Mesendoderm (in vitro differentiated cells): ENCODE results near the gene HKDC1.
A peak's percentile ranks its signal among the peaks of the same experiment; 100 is the strongest.

Source experiments
- DNase-seq: peaks from one replicate; pipeline ENCODE4 v3.0.0; 2013
- H2AK5ac ChIP-seq: 2 replicates; pipeline ENCODE4 v1.6.1; 2013; ENCODE audit warnings: low read length, inconsistent platforms
- H2BK120ac ChIP-seq: 2 replicates; pipeline ENCODE4 v1.6.1; 2013; ENCODE audit warnings: low read depth, mild to moderate bottlenecking, low read length, moderate library complexity, mixed read lengths
- H2BK15ac ChIP-seq: replicated peaks from 2 replicates; pipeline ENCODE4 v1.6.1; 2013; ENCODE audit warnings: low read depth, mild to moderate bottlenecking, moderate library complexity
- H2BK5ac ChIP-seq: 2 replicates; pipeline ENCODE4 v1.6.1; 2013; ENCODE audit warnings: low read length, inconsistent platforms
- H3K18ac ChIP-seq: 2 replicates; pipeline ENCODE4 v1.6.1; 2013; ENCODE audit warnings: mild to moderate bottlenecking, low read length, mixed read lengths
- H3K23ac ChIP-seq: one replicate; pipeline ENCODE4 v1.6.1; 2013; ENCODE audit warnings: low read length
- H3K27ac ChIP-seq: 2 replicates; pipeline ENCODE4 v1.5.1; 2013; ENCODE audit warnings: low read depth, mild to moderate bottlenecking, inconsistent platforms, low read length, moderate library complexity
- H3K27me3 ChIP-seq: 2 replicates; pipeline ENCODE4 v1.6.1; 2013; ENCODE audit warnings: low read length, control low read depth, mild to moderate bottlenecking, inconsistent platforms; ENCODE audit not compliant: insufficient read depth, poor library complexity
- H3K36me3 ChIP-seq: 2 replicates; pipeline ENCODE4 v1.6.1; 2013; ENCODE audit warnings: low read length, inconsistent platforms; ENCODE audit not compliant: control insufficient read depth, insufficient read depth
- H3K4ac ChIP-seq: one replicate; pipeline ENCODE4 v1.6.1; 2013; ENCODE audit warnings: low read depth, mild to moderate bottlenecking, low read length, moderate library complexity
- H3K4me1 ChIP-seq: 2 replicates; pipeline ENCODE4 v1.6.1; 2013; ENCODE audit warnings: low read depth, low read length, inconsistent platforms; ENCODE audit not compliant: control insufficient read depth
- H3K4me2 ChIP-seq: 2 replicates; pipeline ENCODE4 v1.6.1; 2013; ENCODE audit warnings: low read length
- H3K4me3 ChIP-seq: 2 replicates; pipeline ENCODE4 v1.5.1; 2013; ENCODE audit warnings: mild to moderate bottlenecking, low read length
- H3K56ac ChIP-seq: one replicate; pipeline ENCODE4 v1.6.1; 2013; ENCODE audit warnings: low read length
- H3K79me1 ChIP-seq: 2 replicates; pipeline ENCODE4 v1.6.1; 2013; ENCODE audit warnings: low read length, inconsistent platforms
- H3K79me2 ChIP-seq: 2 replicates; pipeline ENCODE4 v1.6.1; 2013; ENCODE audit warnings: mild to moderate bottlenecking, low read length; ENCODE audit not compliant: control insufficient read depth, insufficient read depth
- H3K9ac ChIP-seq: 2 replicates; pipeline ENCODE4 v1.6.1; 2013; ENCODE audit warnings: low read length, inconsistent platforms
- H4K5ac ChIP-seq: one replicate; pipeline ENCODE4 v1.6.1; 2013; ENCODE audit warnings: low read length
- H4K8ac ChIP-seq: one replicate; pipeline ENCODE4 v1.6.1; 2013; ENCODE audit warnings: low read depth, mild to moderate bottlenecking, control low read depth, low read length, moderate library complexity
- WGBS: extraction: QIAGEN DNeasy Blood & Tissue Kit; methylation state at CpG from one replicate; pipeline ENCODE4 v1.1.7; 2013; ENCODE audit warnings: low lambda C conversion rate, missing lambda C conversion rate; ENCODE audit not compliant: insufficient coverage; ENCODE audit errors: extremely low coverage; 5-methylcytosine and 5-hydroxymethylcytosine counted together

HKDC1 gene

DNA sequence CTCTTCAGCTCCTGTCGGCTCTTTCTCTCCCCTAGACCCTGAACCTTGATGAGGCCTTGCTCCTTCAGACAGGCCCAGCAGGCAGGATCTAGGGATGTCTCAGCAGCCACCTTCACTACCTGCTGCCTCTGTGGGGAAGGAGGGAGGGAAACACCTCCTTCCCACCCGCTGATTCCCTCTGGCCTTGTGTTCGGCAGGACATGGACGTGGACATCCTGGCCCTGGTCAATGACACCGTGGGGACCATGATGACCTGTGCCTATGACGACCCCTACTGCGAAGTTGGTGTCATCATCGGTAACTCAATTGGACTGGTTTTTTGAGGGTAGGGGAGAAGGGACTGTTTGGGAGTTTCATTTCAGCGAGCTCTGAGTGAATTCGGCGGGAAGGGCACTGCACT lies 20.3 kb downstream of the HKDC1 start:
- H3K4me1 ChIP-seq: no peaks in the 10 kb centered on the region
- H2BK15ac ChIP-seq: no peak overlapping the region
- H3K4ac ChIP-seq: no peak overlapping the region
- H2AK5ac ChIP-seq: peak overlapping the region; percentile 54
- H3K56ac ChIP-seq: peak overlapping the region; percentile 58
- no peak overlapping the region for H4K5ac ChIP-seq
- peak overlapping the region; percentile 60 for H3K23ac ChIP-seq
- no peak overlapping the region for H3K18ac ChIP-seq
- H3K4me2 ChIP-seq: no peak overlapping the region
- H3K4me3 ChIP-seq: no peak overlapping the region
- no peak overlapping the region for H3K9ac ChIP-seq
- H3K79me2 ChIP-seq: no peaks in the 10 kb centered on the region
- no peak overlapping the region for H2BK5ac ChIP-seq
- WGBS: no CpG with 5 or more reads among the region's 11 CpGs
- H3K27me3 ChIP-seq: no peaks in the 10 kb centered on the region
- no peak for DNase-seq
- H3K36me3 ChIP-seq: no peaks in the 10 kb centered on the region
- no peak overlapping the region for H2BK120ac ChIP-seq
- H3K79me1 ChIP-seq: no peaks in the 10 kb centered on the region
- no peak overlapping the region for H3K27ac ChIP-seq
- H4K8ac ChIP-seq: no peak overlapping the region

GRCh38 chr10:69241575-69241974 lies 21.4 kb downstream of the HKDC1 start:
- Histone ChIP-seq H3K36me3 (no peaks in the 10 kb centered on the region), H3K18ac (no peak overlapping the region), H3K4ac (no peak overlapping the region), H3K4me1 (no peaks in the 10 kb centered on the region), H2BK5ac (no peak overlapping the region), H4K5ac (no peak overlapping the region), H3K79me2 (no peaks in the 10 kb centered on the region), H3K27me3 (no peaks in the 10 kb centered on the region), H2AK5ac (no peak overlapping the region), H3K79me1 (no peaks in the 10 kb centered on the region), H3K23ac (no peak overlapping the region), H4K8ac (no peak overlapping the region), H3K27ac (no peak overlapping the region), H2BK15ac (no peak overlapping the region), H3K4me3 (no peak overlapping the region), H2BK120ac (no peak overlapping the region), H3K4me2 (no peak overlapping the region), H3K9ac (no peak overlapping the region), H3K56ac (no peak overlapping the region)
- DNase-seq: no peak
- no CpG with 5 or more reads among the region's 7 CpGs for WGBS

- DNase-seq: no peak
Observed at GRCh38 chr10:69242040-69242851, 22.1 kb downstream of the HKDC1 start.

GRCh38 chr10:69242852-69243212 lies 22.7 kb downstream of the HKDC1 start:
- H3K79me2 ChIP-seq: no peaks in the 10 kb centered on the region
- no peak overlapping the region for H3K56ac ChIP-seq
- H3K23ac ChIP-seq: no peak overlapping the region
- H2AK5ac ChIP-seq: no peak overlapping the region
- DNase-seq: no peak
- H3K4me2 ChIP-seq: no peak overlapping the region
- H3K27ac ChIP-seq: no peak overlapping the region
- no peak overlapping the region for H4K8ac ChIP-seq
- no CpG with 5 or more reads among the region's 5 CpGs for WGBS
- no peaks in the 10 kb centered on the region for H3K36me3 ChIP-seq
- H3K4me3 ChIP-seq: no peak overlapping the region
- no peak overlapping the region for H3K9ac ChIP-seq
- no peak overlapping the region for H3K18ac ChIP-seq
- no peak overlapping the region for H2BK15ac ChIP-seq
- H3K4me1 ChIP-seq: no peaks in the 10 kb centered on the region
- H2BK5ac ChIP-seq: no peak overlapping the region
- no peak overlapping the region for H4K5ac ChIP-seq
- H2BK120ac ChIP-seq: no peak overlapping the region
- H3K4ac ChIP-seq: no peak overlapping the region
- H3K79me1 ChIP-seq: no peaks in the 10 kb centered on the region
- no peaks in the 10 kb centered on the region for H3K27me3 ChIP-seq

More at GRCh38 chr10:69242040-69242851, 22.1 kb downstream of the HKDC1 start:
- H3K56ac ChIP-seq: no peak overlapping the region
- no peak overlapping the region for H2BK5ac ChIP-seq
- no peak overlapping the region for H3K18ac ChIP-seq
- H3K4me3 ChIP-seq: no peak overlapping the region
- no peak overlapping the region for H3K27ac ChIP-seq
- no peaks in the 10 kb centered on the region for H3K4me1 ChIP-seq
- H3K36me3 ChIP-seq: no peaks in the 10 kb centered on the region
- no CpG with 5 or more reads among the region's 11 CpGs for WGBS
- no peak overlapping the region for H3K9ac ChIP-seq
- H3K79me2 ChIP-seq: no peaks in the 10 kb centered on the region
- H2BK120ac ChIP-seq: no peak overlapping the region
- no peak overlapping the region for H4K8ac ChIP-seq
- H3K4me2 ChIP-seq: no peak overlapping the region
- no peaks in the 10 kb centered on the region for H3K27me3 ChIP-seq
- no peak overlapping the region for H2AK5ac ChIP-seq
- H3K4ac ChIP-seq: no peak overlapping the region
- H3K23ac ChIP-seq: no peak overlapping the region
- no peak overlapping the region for H4K5ac ChIP-seq
- H3K79me1 ChIP-seq: no peaks in the 10 kb centered on the region
- H2BK15ac ChIP-seq: no peak overlapping the region

GRCh38 chr10:69243817-69244216 lies 23.7 kb downstream of the HKDC1 start:
- Histone ChIP-seq H3K4me3 (no peak overlapping the region), H2BK5ac (no peak overlapping the region), H2AK5ac (no peak overlapping the region), H3K4ac (no peak overlapping the region), H3K4me2 (no peak overlapping the region), H4K8ac (no peak overlapping the region), H4K5ac (no peak overlapping the region), H3K79me1 (no peaks in the 10 kb centered on the region), H3K36me3 (no peaks in the 10 kb centered on the region), H3K23ac (no peak overlapping the region), H3K79me2 (no peaks in the 10 kb centered on the region), H3K18ac (no peak overlapping the region), H3K27me3 (no peaks in the 10 kb centered on the region), H3K27ac (no peak overlapping the region), H2BK120ac (no peak overlapping the region), H3K9ac (no peak overlapping the region), H3K56ac (no peak overlapping the region), H2BK15ac (no peak overlapping the region), H3K4me1 (no peaks in the 10 kb centered on the region)
- DNase-seq: no peak
- no CpG with 5 or more reads among the region's 10 CpGs for WGBS

DNA sequence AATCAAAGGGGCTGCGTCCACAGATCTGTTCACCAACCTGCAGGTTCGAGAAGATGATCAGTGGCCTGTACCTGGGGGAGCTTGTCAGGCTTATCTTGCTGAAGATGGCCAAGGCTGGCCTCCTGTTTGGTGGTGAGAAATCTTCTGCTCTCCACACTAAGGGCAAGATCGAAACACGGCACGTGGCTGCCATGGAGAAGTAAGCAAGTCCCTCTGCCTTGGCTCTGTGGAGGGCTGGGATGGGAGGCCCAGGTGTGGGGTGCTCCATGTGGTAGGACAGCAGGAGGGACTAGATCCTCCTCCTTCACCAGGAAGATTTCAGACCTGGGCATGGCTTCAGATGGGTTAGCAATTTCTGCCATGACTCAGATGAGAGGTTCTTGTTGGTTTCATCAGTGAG lies 25.9 kb downstream of the HKDC1 start:
- Histone ChIP-seq H3K18ac (no peak overlapping the region), H3K36me3 (no peaks in the 10 kb centered on the region), H3K4me2 (no peak overlapping the region), H2BK5ac (no peak overlapping the region), H4K8ac (no peak overlapping the region), H2BK15ac (no peak overlapping the region), H3K4ac (no peak overlapping the region), H2BK120ac (no peak overlapping the region), H4K5ac (no peak overlapping the region), H3K4me1 (no peaks in the 10 kb centered on the region), H2AK5ac (no peak overlapping the region), H3K4me3 (no peak overlapping the region), H3K27me3 (no peaks in the 10 kb centered on the region), H3K27ac (no peak overlapping the region), H3K9ac (no peak overlapping the region), H3K79me1 (no peaks in the 10 kb centered on the region), H3K79me2 (no peaks in the 10 kb centered on the region), H3K23ac (no peak overlapping the region), H3K56ac (no peak overlapping the region)
- no CpG with 5 or more reads among the region's 5 CpGs for WGBS
- DNase-seq: no peak
